Body of pancreas (tissue), 4 donors: ENCODE measurements around the gene LTBP3. TPM values are rescaled to one million over a fixed set of nuclear protein-coding genes. Genes with fewer than 3 reads are reported as not detected.

ENCODE experiments used
- ATAC-seq: fragments of 150-250 bp; one replicate; pipeline ENCODE4 v1.9.1; 2016
- DNase-seq, 4 donors: peaks; one replicate each; pipeline ENCODE4 v3.0.0-alpha.2; 2019
- H3K27ac ChIP-seq, 4 donors: fragments of 200-600 bp; sonication (generic); 1 replicate in 3 of 4; 2 replicates in 1 of 4; pipeline versions ENCODE4 v1.5.1 to v1.6.1; 2016 to 2019; ENCODE audit warnings: mild to moderate bottlenecking in 1 of 4, mixed read lengths in 1 of 4, moderate library complexity in 1 of 4
- H3K27me3 ChIP-seq, 2 donors: fragments of 200-600 bp; sonication (generic); one replicate each; pipeline ENCODE4 v1.6.0; 2016; ENCODE audit warnings: mild to moderate bottlenecking in 1 of 2
- H3K36me3 ChIP-seq, 2 donors: fragments of 200-600 bp; sonication (generic); replicated peaks in 1 of 2; 2 replicates each; pipeline ENCODE4 v1.5.1; 2016; ENCODE audit warnings: low read depth in 2 of 2; ENCODE audit not compliant: insufficient read depth in 1 of 2
- H3K4me1 ChIP-seq: fragments of 200-600 bp; sonication (generic); one replicate; pipeline ENCODE4 v1.6.0; 2016
- H3K4me3 ChIP-seq, 2 donors: fragments of 200-600 bp; sonication (generic); 1 replicate in 1 of 2; 2 replicates in 1 of 2; pipeline ENCODE4 v1.5.1; 2016 to 2019
- H3K9me3 ChIP-seq, 3 donors: fragments of 200-600 bp; sonication (generic); 1 replicate in 2 of 3; 2 replicates in 1 of 3; pipeline ENCODE4 v1.5.1; 2016
- POLR2A ChIP-seq, 3 donors: fragments of 450-650 bp; IDR thresholded peaks; one replicate each; pipeline ENCODE4 v1.6.1; 2016; ENCODE audit warnings: antibody characterized with exemption in 3 of 3, mild to moderate bottlenecking in 2 of 3
- WGBS, 2 donors: methylation state at CpG; one replicate each; pipeline ENCODE4 v1.1.5; 2017; 5-methylcytosine and 5-hydroxymethylcytosine counted together
- intact Hi-C: fragments of 100-400 bp; cut with DNase I; formaldehyde crosslinking; loops from one replicate; pipeline ENCODE4 v1.15.1; 2023
- total RNA-seq, 2 donors: library from RNA; depleted of rRNA; stranded (reverse); fragments of >200 nt; gene quantifications; one replicate each; pipeline ENCODE4 v1.1.0, GENCODE V29; 2016
- TF ChIP-seq, protein P1 (sequence below), 7 experiments: fragments of 450-650 bp in 4 of 7; fragments of 200-600 bp in 3 of 7; sonication (generic) in 3 of 7; IDR thresholded peaks; one replicate each; pipeline ENCODE4 v1.5.1; 2016 to 2019; ENCODE audit warnings: antibody characterized with exemption in 7 of 7

Gene LTBP3
- total RNA-seq, 2 donors from 2014 or later: 131 to 330 TPM

DNA sequence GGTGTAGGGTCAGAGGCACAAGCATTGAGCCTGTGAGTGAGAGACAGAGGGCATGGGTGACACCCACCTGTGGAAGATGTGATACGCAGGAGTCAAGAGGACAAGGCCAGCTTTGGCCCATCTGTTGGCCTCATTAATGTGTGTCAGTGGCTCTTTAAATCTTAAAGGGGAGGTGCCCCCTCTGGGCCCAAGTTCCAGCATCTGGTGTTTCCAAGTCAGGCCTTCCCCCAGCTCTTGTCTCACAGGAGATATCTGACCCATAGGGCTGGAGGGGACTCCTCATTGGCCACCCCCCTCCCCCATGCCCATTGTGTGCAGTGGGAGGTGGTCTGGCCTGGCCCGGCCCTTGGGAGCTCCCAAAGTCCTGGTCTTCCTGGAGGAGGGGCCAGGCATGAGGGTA lies 28.5 kb upstream of the LTBP3 start:
- WGBS, 2 donors: 83% methylated on average over 2 of the region's 2 CpGs; no CpG with 5 or more reads in 1 of the 2 donors
- Histone ChIP-seq H3K27ac (no peak overlapping the region), H3K36me3 (no peaks in the 10 kb centered on the region), H3K27me3 (no peaks in the 10 kb centered on the region), H3K4me1 (no peaks in the 10 kb centered on the region), H3K4me3 (no peak overlapping the region), H3K9me3 (no peaks in the 10 kb centered on the region)
- DNase-seq: no peak
- no peak for TF ChIP-seq POLR2A (IDR thresholded peaks at IDR 0.05)
- TF ChIP-seq, protein P1, sequence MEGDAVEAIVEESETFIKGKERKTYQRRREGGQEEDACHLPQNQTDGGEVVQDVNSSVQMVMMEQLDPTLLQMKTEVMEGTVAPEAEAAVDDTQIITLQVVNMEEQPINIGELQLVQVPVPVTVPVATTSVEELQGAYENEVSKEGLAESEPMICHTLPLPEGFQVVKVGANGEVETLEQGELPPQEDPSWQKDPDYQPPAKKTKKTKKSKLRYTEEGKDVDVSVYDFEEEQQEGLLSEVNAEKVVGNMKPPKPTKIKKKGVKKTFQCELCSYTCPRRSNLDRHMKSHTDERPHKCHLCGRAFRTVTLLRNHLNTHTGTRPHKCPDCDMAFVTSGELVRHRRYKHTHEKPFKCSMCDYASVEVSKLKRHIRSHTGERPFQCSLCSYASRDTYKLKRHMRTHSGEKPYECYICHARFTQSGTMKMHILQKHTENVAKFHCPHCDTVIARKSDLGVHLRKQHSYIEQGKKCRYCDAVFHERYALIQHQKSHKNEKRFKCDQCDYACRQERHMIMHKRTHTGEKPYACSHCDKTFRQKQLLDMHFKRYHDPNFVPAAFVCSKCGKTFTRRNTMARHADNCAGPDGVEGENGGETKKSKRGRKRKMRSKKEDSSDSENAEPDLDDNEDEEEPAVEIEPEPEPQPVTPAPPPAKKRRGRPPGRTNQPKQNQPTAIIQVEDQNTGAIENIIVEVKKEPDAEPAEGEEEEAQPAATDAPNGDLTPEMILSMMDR (IDR thresholded peaks at IDR 0.05): no peak
- ATAC-seq: no peak
- intact Hi-C loops: no loop called here

DNA sequence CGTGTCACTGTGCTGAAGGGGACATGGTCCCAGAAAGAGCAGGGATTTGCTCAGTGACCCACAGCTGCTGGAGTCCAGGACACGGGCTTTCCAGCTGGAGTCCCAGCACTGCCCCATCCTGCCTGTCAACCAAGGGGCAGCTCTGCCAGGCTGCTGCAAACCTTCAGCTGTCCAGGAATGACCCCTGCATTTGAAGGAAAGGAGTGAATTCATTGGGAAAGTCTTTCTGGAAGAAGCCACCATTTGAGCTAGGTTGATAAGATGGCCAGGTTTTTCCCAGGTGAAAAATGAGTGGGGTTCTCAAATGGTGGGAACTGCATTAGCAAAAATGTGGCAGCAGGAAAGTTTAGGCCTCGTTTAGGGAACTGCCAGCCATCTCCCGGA lies 28.1 kb upstream of the LTBP3 start:
- intact Hi-C loops: no loop called here
- WGBS, 2 donors: 77 to 82% methylated on average over 3 to 4 of the region's 4 CpGs

DNA sequence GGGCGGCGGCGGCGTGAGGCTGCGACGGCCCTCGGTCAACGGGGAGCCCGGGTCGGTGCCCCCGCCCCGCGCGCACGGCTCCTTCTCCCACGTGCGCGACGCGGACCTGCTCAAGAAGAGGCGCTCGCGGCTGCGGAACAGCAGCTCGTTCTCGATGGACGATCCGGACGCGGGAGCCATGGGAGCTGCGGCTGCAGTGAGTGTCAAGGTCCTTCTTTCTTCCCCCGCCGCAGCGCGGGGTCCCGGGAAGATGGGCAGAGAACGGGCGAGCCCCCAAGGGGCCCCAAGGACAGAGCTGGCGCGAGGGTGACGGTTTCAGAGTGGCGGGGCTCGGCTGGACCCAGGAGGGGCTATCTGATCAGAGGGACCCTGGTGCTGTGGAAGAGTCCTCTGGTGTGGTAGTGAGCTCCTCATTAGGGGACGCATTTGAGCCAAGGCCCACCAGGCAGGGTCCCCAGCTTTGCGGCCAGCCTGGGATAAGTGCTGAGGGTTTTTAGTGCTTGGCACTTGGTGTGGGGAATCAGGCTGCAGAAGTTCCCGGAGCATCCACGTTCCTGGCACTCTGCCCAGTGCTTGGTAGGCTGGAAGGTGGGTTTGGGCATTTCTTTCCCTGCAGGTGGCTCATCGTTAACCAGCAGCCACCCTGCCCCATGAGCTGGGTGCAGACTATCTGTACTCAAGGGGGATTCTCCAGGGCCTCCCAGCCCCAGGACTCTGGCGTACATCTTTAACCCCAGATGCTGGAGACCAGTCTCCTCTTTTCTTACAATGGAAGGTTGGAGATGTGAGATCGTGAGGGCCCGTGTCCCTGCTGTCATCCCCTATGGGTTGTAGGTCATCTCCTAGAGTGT lies 27.5 kb upstream of the LTBP3 start:
- WGBS, 2 donors: 58 to 71% methylated on average over 23 to 35 of the region's 51 CpGs
- Histone ChIP-seq H3K27me3 (no peaks in the 10 kb centered on the region), H3K9me3 (no peaks in the 10 kb centered on the region), H3K4me1 (no peaks in the 10 kb centered on the region), H3K4me3 (no peak overlapping the region), H3K36me3 (peaks cover 0 to 1% of the 10 kb centered on the region in 2 donors), H3K27ac (no peak overlapping the region)
- TF ChIP-seq, protein P1 (IDR thresholded peaks at IDR 0.05): no peak
- TF ChIP-seq POLR2A (IDR thresholded peaks at IDR 0.05): no peak
- DNase-seq: no peak
- ATAC-seq: no peak
- intact Hi-C loops: no loop called here

More for the DNA sequence above, 28.1 kb upstream of the LTBP3 start:
- Histone ChIP-seq H3K27ac (no peak overlapping the region), H3K36me3 (no peaks in the 10 kb centered on the region), H3K9me3 (no peaks in the 10 kb centered on the region), H3K4me1 (no peaks in the 10 kb centered on the region), H3K4me3 (no peak overlapping the region), H3K27me3 (no peaks in the 10 kb centered on the region)
- TF ChIP-seq POLR2A (IDR thresholded peaks at IDR 0.05): no peak
- TF ChIP-seq, protein P1 (IDR thresholded peaks at IDR 0.05): no peak
- DNase-seq: no peak
- ATAC-seq: no peak

DNA sequence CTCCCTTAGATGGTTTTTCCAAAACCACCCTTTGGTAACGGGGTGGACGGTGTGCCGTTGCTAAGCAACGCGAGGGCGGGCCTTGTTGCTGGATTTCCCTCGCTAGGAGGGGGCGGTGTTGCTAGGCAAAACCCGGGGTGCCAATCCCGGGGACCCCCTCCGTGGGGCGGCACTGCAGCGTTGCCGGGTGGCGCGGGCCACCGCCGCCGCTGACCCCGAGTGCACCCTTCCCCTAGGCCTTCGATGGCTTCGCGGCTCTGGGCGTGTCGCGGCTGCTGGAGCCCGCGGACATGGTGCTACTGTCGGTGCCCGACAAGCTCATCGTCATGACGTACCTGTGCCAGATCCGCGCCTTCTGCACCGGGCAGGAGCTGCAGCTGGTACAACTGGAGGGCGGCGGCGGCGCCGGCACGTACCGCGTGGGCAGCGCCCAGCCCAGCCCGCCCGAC lies 26.6 kb upstream of the LTBP3 start:
- Histone ChIP-seq H3K4me1 (no peaks in the 10 kb centered on the region), H3K27me3 (no peaks in the 10 kb centered on the region), H3K9me3 (no peaks in the 10 kb centered on the region), H3K4me3 (no peak overlapping the region), H3K27ac (no peak overlapping the region), H3K36me3 (peaks cover 0 to 1% of the 10 kb centered on the region in 2 donors)
- TF ChIP-seq, protein P1 (IDR thresholded peaks at IDR 0.05): no peak
- no peak for TF ChIP-seq POLR2A (IDR thresholded peaks at IDR 0.05)
- intact Hi-C loops: no loop called here
- peak; percentile 13 for ATAC-seq
- 35 to 37% methylated on average over 9 to 45 of the region's 46 CpGs for WGBS, 2 donors
- DNase-seq: peak in 3 of 4 donors; percentile 42 to 48 (median 47)
